ENCODE results near the gene SEC14L2.
A peak's percentile ranks its signal among the peaks of the same experiment; 100 is the strongest.

The SEC14L2 gene

DNA sequence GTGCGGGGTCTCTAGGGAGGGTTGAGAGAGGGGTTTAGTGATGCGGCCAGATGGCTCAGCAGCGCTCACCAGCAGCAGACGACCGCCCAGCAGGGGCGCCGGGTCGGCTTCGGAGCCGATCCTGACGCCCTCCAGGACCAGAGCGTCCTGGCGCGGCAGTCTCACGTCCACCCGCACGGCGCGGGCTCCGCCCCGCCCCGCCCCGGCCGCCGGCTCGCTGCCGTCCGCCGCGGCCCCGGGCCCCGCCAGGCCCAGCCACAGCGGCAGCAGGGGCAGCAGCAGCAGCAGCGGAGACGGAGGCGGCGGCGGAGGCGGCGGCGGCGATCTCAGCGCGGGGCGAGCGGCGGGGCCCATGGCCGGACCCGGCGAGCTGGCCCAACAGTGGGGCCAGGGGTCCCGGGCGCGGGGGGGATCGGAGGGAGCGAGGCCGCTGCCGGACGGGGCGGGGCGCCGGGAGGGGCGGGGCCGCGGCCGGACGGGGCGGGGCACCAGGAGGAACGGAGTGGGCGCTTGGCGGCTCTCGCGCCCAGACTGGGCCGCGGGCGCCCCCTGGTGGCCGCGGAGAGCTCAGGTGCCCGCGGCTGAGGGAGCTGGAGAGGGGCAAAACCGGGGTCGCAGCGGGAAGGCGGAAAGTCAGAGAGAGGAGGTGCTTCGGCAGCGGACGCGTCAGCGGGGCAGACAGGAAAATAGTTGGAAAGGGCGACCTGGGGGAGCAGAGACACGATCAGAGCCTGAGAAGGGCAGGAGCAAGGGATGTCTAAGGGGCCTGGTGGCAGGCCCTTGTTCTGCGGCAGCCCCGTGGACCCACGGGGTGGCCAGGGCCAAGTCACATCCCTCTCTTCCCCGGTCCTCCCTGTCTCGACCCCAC lies 9.6 kb upstream of the SEC14L2 start, which contains the start of gene RNF215:
TSS of gene RNF215 (minus strand) at position 452 of the 868 bp plus-strand sequence. CDS start at position 354, 98 bp downstream.
- Histone ChIP-seq H3K9me3 (ENCODE audit: control insufficient read depth, low read length) (no peaks in the 10 kb centered on the region), H3K27ac (no peak within 1 kb of the TSS), H3K79me2 (no peaks in the 10 kb centered on the region), H3K9ac (no peak within 1 kb of the TSS), H3K4me1 (peaks cover 5% of the 10 kb centered on the region), H3K36me3 (ENCODE audit: control insufficient read depth, insufficient read depth, low read length) (no peaks in the 10 kb centered on the region), H3K4me2 (ENCODE audit: low read length) (peak within 1 kb of the TSS; percentile 94), H2AFZ (peak within 1 kb of the TSS; percentile 80), H3K4me3 (ENCODE audit: low read depth, low read length) (peak within 1 kb of the TSS; percentile 59), H3K27me3 (ENCODE audit: control insufficient read depth, insufficient read depth, low read length) (no peaks in the 10 kb centered on the region)
- TF ChIP-seq, protein P1, sequence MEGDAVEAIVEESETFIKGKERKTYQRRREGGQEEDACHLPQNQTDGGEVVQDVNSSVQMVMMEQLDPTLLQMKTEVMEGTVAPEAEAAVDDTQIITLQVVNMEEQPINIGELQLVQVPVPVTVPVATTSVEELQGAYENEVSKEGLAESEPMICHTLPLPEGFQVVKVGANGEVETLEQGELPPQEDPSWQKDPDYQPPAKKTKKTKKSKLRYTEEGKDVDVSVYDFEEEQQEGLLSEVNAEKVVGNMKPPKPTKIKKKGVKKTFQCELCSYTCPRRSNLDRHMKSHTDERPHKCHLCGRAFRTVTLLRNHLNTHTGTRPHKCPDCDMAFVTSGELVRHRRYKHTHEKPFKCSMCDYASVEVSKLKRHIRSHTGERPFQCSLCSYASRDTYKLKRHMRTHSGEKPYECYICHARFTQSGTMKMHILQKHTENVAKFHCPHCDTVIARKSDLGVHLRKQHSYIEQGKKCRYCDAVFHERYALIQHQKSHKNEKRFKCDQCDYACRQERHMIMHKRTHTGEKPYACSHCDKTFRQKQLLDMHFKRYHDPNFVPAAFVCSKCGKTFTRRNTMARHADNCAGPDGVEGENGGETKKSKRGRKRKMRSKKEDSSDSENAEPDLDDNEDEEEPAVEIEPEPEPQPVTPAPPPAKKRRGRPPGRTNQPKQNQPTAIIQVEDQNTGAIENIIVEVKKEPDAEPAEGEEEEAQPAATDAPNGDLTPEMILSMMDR (IDR thresholded peaks at IDR 0.05): peak; percentile 81

DNA sequence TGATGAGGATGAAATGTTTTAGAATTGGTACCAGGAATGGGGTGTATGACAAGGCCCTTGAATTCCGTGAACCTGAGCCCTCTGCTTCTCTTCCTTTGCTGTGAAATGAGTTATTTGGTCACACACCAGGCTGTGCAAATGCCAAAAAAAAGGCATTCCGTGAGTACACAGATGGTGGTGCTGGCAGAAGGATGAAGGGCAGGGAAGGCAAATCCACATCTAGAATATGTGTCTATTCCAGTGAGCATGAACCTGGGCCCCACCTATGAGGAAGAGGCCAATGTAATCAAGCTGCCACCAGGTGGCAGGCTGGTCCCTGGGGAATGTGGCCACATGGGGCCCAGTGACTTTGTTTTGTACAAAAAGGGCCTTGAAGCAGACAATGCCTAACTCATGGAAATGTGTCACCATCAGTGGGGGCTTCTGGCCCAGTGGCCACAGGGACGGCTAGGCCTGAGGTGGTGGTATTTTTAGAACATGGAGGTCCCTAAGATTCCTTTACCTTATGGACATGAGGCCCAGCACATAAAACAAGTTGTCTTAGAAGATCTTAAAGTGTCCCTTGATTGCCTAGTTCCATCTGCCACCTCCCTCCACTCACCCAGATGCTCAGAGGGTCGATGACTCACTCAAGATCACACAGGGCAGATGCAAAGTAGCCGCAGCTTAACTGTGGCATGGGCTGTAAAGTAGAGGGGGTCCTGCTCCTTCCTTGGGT lies 5.7 kb upstream of the SEC14L2 start:
- TF ChIP-seq, protein P1 (IDR thresholded peaks at IDR 0.05): peak; percentile 69
- Histone ChIP-seq H3K27me3 (ENCODE audit: control insufficient read depth, insufficient read depth, low read length) (no peaks in the 10 kb centered on the region), H3K9ac (no peak overlapping the region), H3K36me3 (ENCODE audit: control insufficient read depth, insufficient read depth, low read length) (no peaks in the 10 kb centered on the region), H3K79me2 (peaks cover 2% of the 10 kb centered on the region), H3K9me3 (ENCODE audit: control insufficient read depth, low read length) (no peaks in the 10 kb centered on the region), H3K4me3 (ENCODE audit: low read depth, low read length) (no peak overlapping the region), H3K4me1 (peaks cover 5% of the 10 kb centered on the region), H3K27ac (peak overlapping the region; percentile 11), H2AFZ (peak overlapping the region; percentile 72), H3K4me2 (ENCODE audit: low read length) (no peak overlapping the region)

DNA sequence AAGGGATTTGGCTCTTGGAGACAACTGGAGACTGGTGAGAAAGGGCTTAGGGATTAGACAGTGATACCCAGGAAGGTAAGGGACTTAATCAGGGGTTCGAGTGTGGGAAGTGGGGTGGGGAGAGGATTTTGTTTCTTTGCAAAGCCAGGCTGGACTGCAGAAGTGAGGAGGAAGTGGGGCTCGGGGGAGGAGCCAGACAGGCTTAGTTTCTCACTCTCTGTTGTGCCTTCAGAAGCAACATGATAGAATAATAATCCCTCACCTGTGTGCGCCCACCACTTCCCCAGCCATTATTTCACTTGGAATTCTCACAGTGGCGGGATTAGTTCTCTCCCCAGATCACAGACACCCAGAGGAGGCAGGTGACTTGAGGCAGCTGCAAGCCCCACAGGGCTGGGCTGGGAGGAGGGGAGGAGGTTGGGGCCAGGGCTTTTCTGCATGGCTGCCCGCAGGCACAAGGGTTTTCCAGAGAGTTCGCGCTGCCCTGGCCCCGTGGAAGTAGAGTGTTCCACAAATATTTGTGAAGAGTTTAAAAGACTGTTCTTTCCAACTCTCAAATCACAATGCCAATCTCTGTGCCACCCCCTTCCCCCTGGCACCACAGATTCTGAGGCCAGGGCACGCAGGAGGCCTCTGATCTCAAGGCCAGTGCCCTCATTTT lies 4.0 kb upstream of the SEC14L2 start:
- peaks cover 2% of the 10 kb centered on the region for H3K79me2 ChIP-seq
- H3K36me3 ChIP-seq (ENCODE audit: control insufficient read depth, insufficient read depth, low read length): no peaks in the 10 kb centered on the region
- peaks cover 3% of the 10 kb centered on the region for H3K4me1 ChIP-seq
- no peak overlapping the region for H2AFZ ChIP-seq
- no peaks in the 10 kb centered on the region for H3K9me3 ChIP-seq (ENCODE audit: control insufficient read depth, low read length)
- H3K27ac ChIP-seq: no peak overlapping the region
- H3K9ac ChIP-seq: no peak overlapping the region
- H3K4me3 ChIP-seq (ENCODE audit: low read depth, low read length): no peak overlapping the region
- H3K4me2 ChIP-seq (ENCODE audit: low read length): no peak overlapping the region
- no peaks in the 10 kb centered on the region for H3K27me3 ChIP-seq (ENCODE audit: control insufficient read depth, insufficient read depth, low read length)
- TF ChIP-seq, protein P1 (IDR thresholded peaks at IDR 0.05): no peak

DNA sequence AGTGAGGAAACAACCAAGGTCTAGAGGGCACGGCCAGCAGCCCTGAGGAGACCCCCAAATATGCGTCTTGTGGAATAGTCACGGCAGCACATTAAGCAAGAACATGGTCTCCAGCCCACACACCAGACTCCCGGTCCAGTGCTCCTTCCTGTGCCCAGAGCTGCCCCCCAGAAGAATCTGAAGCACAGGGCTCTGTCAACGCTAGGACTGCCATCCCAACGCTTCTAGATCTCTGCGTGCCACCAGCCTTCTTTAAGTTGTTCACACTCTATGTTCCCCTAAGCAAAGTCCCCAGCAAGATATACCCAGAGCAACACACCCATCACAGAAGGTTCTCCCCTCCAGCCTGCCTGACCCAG lies 3.5 kb upstream of the SEC14L2 start:
- no peaks in the 10 kb centered on the region for H3K36me3 ChIP-seq (ENCODE audit: control insufficient read depth, insufficient read depth, low read length)
- TF ChIP-seq, protein P1 (IDR thresholded peaks at IDR 0.05): no peak
- H2AFZ ChIP-seq: no peak overlapping the region
- peaks cover 2% of the 10 kb centered on the region for H3K79me2 ChIP-seq
- H3K27me3 ChIP-seq (ENCODE audit: control insufficient read depth, insufficient read depth, low read length): no peaks in the 10 kb centered on the region
- no peak overlapping the region for H3K4me3 ChIP-seq (ENCODE audit: low read depth, low read length)
- H3K9ac ChIP-seq: no peak overlapping the region
- no peak overlapping the region for H3K4me2 ChIP-seq (ENCODE audit: low read length)
- H3K9me3 ChIP-seq (ENCODE audit: control insufficient read depth, low read length): no peaks in the 10 kb centered on the region
- peaks cover 3% of the 10 kb centered on the region for H3K4me1 ChIP-seq
- H3K27ac ChIP-seq: no peak overlapping the region

Measured in parathyroid adenoma (tissue), 2 donors.